Stimulated activated CD4-positive, alpha-beta T cell treated with anti-CD3 and anti-CD28 coated beads, Interleukin-15, amount 100 ng/mL, for 1 hour (primary cell): ENCODE results near the gene RNLS.

ENCODE experiments used
- DNase-seq, 2 donors: peaks; one replicate each; pipeline ENCODE4 v3.0.0-alpha.2; 2020; ENCODE audit warnings: low read depth in 1 of 2, low spot score in 1 of 2

RNLS gene

GRCh38 chr10:88262591-88263234, 320.4 kb downstream of the RNLS start:
- no peak for DNase-seq

GRCh38 chr10:88261152-88261551, 322.0 kb downstream of the RNLS start:
- DNase-seq = no peak

GRCh38 chr10:88260329-88261051, 322.6 kb downstream of the RNLS start:
- no peak for DNase-seq

- no peak for DNase-seq
Measured at GRCh38 chr10:88259381-88259780, 323.7 kb downstream of the RNLS start.

- no peak for DNase-seq
Measured at GRCh38 chr10:88256886-88257285, 326.2 kb downstream of the RNLS start.

- no peak for DNase-seq
Measured at GRCh38 chr10:88256013-88256680, 327.0 kb downstream of the RNLS start.

GRCh38 chr10:88254091-88254490, 329.0 kb downstream of the RNLS start:
- no peak for DNase-seq

GRCh38 chr10:88253622-88254021, 329.5 kb downstream of the RNLS start:
- no peak for DNase-seq

GRCh38 chr10:88253128-88253527, 330.0 kb downstream of the RNLS start:
- DNase-seq = no peak

GRCh38 chr10:88249450-88249849, 333.7 kb downstream of the RNLS start:
- no peak for DNase-seq

- no peak for DNase-seq
Measured at GRCh38 chr10:88246675-88247074, 336.4 kb downstream of the RNLS start.

- no peak for DNase-seq
Measured at GRCh38 chr10:88245974-88246511, 337.1 kb downstream of the RNLS start.

GRCh38 chr10:88244781-88245625, 338.1 kb downstream of the RNLS start:
- no peak for DNase-seq

- DNase-seq = no peak
Measured at GRCh38 chr10:88243836-88244730, 339.0 kb downstream of the RNLS start.

- no peak for DNase-seq
Measured at GRCh38 chr10:88243202-88243744, 339.8 kb downstream of the RNLS start.

GRCh38 chr10:88241501-88241900, 341.6 kb downstream of the RNLS start:
- no peak for DNase-seq

- DNase-seq = no peak
Measured at GRCh38 chr10:88239212-88239611, 343.9 kb downstream of the RNLS start.

- DNase-seq = no peak
Measured at GRCh38 chr10:88238615-88238914, 344.6 kb downstream of the RNLS start.

- DNase-seq = no peak
Measured at GRCh38 chr10:88237896-88238614, 345.1 kb downstream of the RNLS start.
